Measurements from ENCODE around the gene EVX2. TPM values are rescaled to one million over a fixed set of nuclear protein-coding genes. Genes with fewer than 3 reads are reported as not detected.

Gene EVX2
- total and polyA plus RNA-seq, 2 of the 4 experiments (the other 2 are of a cell fraction) = not detected

- peaks cover 84% of the 10 kb centered on the region for H3K27me3 ChIP-seq (ENCODE audit: control insufficient read depth, insufficient read depth, low read length)
- no peak overlapping the region for H2AK9ac ChIP-seq (replicated peaks; ENCODE audit: low read depth, low read length, poor library complexity)
- no peaks in the 10 kb centered on the region for H3K79me1 ChIP-seq (ENCODE audit: low read depth in 1 of 2, low read length in 2 of 2)
- H2AFZ ChIP-seq (replicated peaks; ENCODE audit: low read length, poor library complexity) = no peak overlapping the region
- H4K91ac ChIP-seq (ENCODE audit: insufficient read depth, low read depth, low read length) = no peak overlapping the region
- ChIA-PET CTCF (no interaction called here), POLR2A (ENCODE audit: unreplicated experiment) (no interaction called here)
- H2AK5ac ChIP-seq (ENCODE audit: low read depth, low read length) = no peak overlapping the region
- no peak overlapping the region for H3K14ac ChIP-seq (replicated peaks; ENCODE audit: low read depth, low read length)
- H3K18ac ChIP-seq (ENCODE audit: low read depth, low read length) = no peak overlapping the region
- H3K4me3 ChIP-seq (ENCODE audit: insufficient read depth, low read depth, low read length) = no peak overlapping the region
- no peak overlapping the region for H3K4me2 ChIP-seq (ENCODE audit: low read depth, low read length)
- H3K27ac ChIP-seq (ENCODE audit: insufficient read depth, low read length) = no peak overlapping the region
- H3K4me1 ChIP-seq (ENCODE audit: control insufficient read depth, insufficient read depth, low read length) = no peaks in the 10 kb centered on the region
- H3K23ac ChIP-seq (ENCODE audit: low read depth, low read length) = no peak overlapping the region
- H3K9ac ChIP-seq (ENCODE audit: low read depth, low read length) = no peak overlapping the region
- no peak overlapping the region for H2BK20ac ChIP-seq (ENCODE audit: low read depth, low read length)
- no peak overlapping the region for H4K5ac ChIP-seq (ENCODE audit: low read depth, low read length)
- H4K8ac ChIP-seq (ENCODE audit: low read depth in 2 of 2, low read length in 2 of 2) = no peak overlapping the region
- ATAC-seq (ENCODE audit: low read depth) (no peak), DNase-seq (no peak)
- intact Hi-C loops (cut with micrococcal nuclease) = no loop called here
- H2BK15ac ChIP-seq (ENCODE audit: low read depth, low read length) = no peak overlapping the region
- dilution Hi-C loops (cut with HindIII; ENCODE audit: low sequenced_read_pairs, unreplicated experiment) = no loop called here
- H3K56ac ChIP-seq (ENCODE audit: extremely low read depth, insufficient read depth, low read length) = no peak overlapping the region
- no peaks in the 10 kb centered on the region for H3K9me1 ChIP-seq (ENCODE audit: insufficient read depth, low read length)
- H3K9me3 ChIP-seq (ENCODE audit: control insufficient read depth, insufficient read depth, low read length) = peaks cover 6% of the 10 kb centered on the region; the same call in 1 of the 2 replicates
- 2% methylated on average over 9 of the region's 29 CpGs; no CpG with 5 or more reads in 1 of the 2 experiments for WGBS, 2 experiments (ENCODE audit: extremely low coverage in 2 of 2, insufficient read length in 1 of 2)
- no peaks in the 10 kb centered on the region for H4K20me1 ChIP-seq (ENCODE audit: insufficient read depth, low read length)
- no peaks in the 10 kb centered on the region for H3K36me3 ChIP-seq (ENCODE audit: control insufficient read depth, insufficient read depth, low read length)
- no peak overlapping the region for H3K4ac ChIP-seq (ENCODE audit: low read depth, low read length)
- H2BK120ac ChIP-seq (ENCODE audit: low read depth, low read length) = no peak overlapping the region
- no peak overlapping the region for H2BK5ac ChIP-seq (ENCODE audit: low read depth, low read length, poor library complexity, severe bottlenecking)
- in situ Hi-C loops (cut with MboI; ENCODE audit: low sequenced_read_pairs) = no loop called here
- BruUV-seq (replicated peaks) = no TSS peak
- TF ChIP-seq NFE2L2 (IDR thresholded peaks at IDR 0.05; ENCODE audit: low read depth, low read length) (no peak), MAFK (IDR thresholded peaks at IDR 0.05; ENCODE audit: low read depth, low read length) (no peak), RCOR1 (IDR thresholded peaks at IDR 0.05; ENCODE audit: insufficient replicate concordance, low read length) (no peak), CHD1 (IDR thresholded peaks at IDR 0.05; ENCODE audit: low read depth, low read length) (no peak), MAZ (IDR thresholded peaks at IDR 0.05; ENCODE audit: borderline replicate concordance, low read depth, low read length) (no peak), RAD21 (IDR thresholded peaks at IDR 0.05; ENCODE audit: low read length) (no peak), POLR2A (IDR thresholded peaks at IDR 0.05; ENCODE audit: low read depth, low read length) (no peak), USF2 (IDR thresholded peaks at IDR 0.05; ENCODE audit: low read depth, low read length) (no peak), RFX5 (IDR thresholded peaks at IDR 0.05; ENCODE audit: low read depth, low read length) (no peak), BHLHE40 (IDR thresholded peaks at IDR 0.05; ENCODE audit: low read depth, low read length) (no peak), ELK1 (IDR thresholded peaks at IDR 0.05; ENCODE audit: borderline replicate concordance, low read depth, low read length) (no peak), CTCF (conservative IDR thresholded peaks at IDR 0.05; ENCODE audit: low read depth, low read length) (no peak), CEBPB (IDR thresholded peaks at IDR 0.05; ENCODE audit: low read depth, low read length) (no peak), FOS (IDR thresholded peaks at IDR 0.05; ENCODE audit: low read depth, low read length) (no peak), MXI1 (IDR thresholded peaks at IDR 0.05; ENCODE audit: borderline replicate concordance, low read depth, low read length) (no peak)
Observed at GRCh38 chr2:176072951-176073904, 10.5 kb downstream of the EVX2 start.

Measured in IMR-90 (cell line).